Adrenal gland (tissue), 12 donors: ENCODE data around the gene PRL. TPM values are rescaled to one million over a fixed set of nuclear protein-coding genes. Genes with fewer than 3 reads are reported as not detected.

Experiments
- DNase-seq, 7 donors: peaks; one replicate each; pipeline ENCODE4 v3.0.0-alpha.2; 2019 to 2020
- H3K27ac ChIP-seq, 5 donors: fragments of 200-600 bp; sonication (generic) in 4 of 5; 1 replicate in 3 of 5; 2 replicates in 2 of 5; pipeline versions ENCODE4 v1.5.1 to v1.8.0; 2016 to 2020; ENCODE audit warnings: mild to moderate bottlenecking in 1 of 5
- H3K27me3 ChIP-seq: fragments of 200-600 bp; 2 replicates; pipeline ENCODE4 v1.8.0; 2021
- H3K36me3 ChIP-seq, 2 donors: fragments of 200-600 bp; replicated peaks in 1 of 2; 1 replicate in 1 of 2; 2 replicates in 1 of 2; pipeline versions ENCODE4 v1.5.1 to v1.8.0; 2018 to 2022
- H3K4me1 ChIP-seq, 2 donors: fragments of 200-600 bp; replicated peaks in 1 of 2; 1 replicate in 1 of 2; 2 replicates in 1 of 2; pipeline versions ENCODE4 v1.5.1 to v1.8.0; 2018 to 2021
- H3K4me3 ChIP-seq, 4 donors: fragments of 200-600 bp; sonication (generic) in 3 of 4; one replicate each; pipeline ENCODE4 v1.5.1; 2016 to 2018
- H3K9me3 ChIP-seq, 3 donors: fragments of 200-600 bp; sonication (generic) in 1 of 3; replicated peaks in 1 of 3; 1 replicate in 2 of 3; 2 replicates in 1 of 3; pipeline versions ENCODE4 v1.5.1 to v1.8.0; 2016 to 2021
- CTCF ChIP-seq, 6 experiments: fragments of 450-650 bp in 4 of 6; fragments of 200-600 bp in 2 of 6; sonication (generic) in 1 of 6; IDR thresholded peaks; 1 replicate in 5 of 6; 2 replicates in 1 of 6; pipeline versions ENCODE4 v1.5.1 to v1.8.0; 2016 to 2021; ENCODE audit warnings: antibody characterized with exemption in 6 of 6, mild to moderate bottlenecking in 2 of 6, moderate library complexity in 1 of 6
- POLR2A ChIP-seq, 2 donors: fragments of 450-650 bp; IDR thresholded peaks; one replicate each; pipeline ENCODE4 v1.6.1; 2017; ENCODE audit warnings: antibody characterized with exemption in 2 of 2, mild to moderate bottlenecking in 2 of 2, moderate library complexity in 1 of 2
- WGBS, 4 donors: extraction: QIAGEN DNeasy Blood & Tissue Kit in 2 of 4; methylation state at CpG; one replicate each; pipeline versions ENCODE4 v1.1.5 to v1.1.7; 2013 to 2017; 5-methylcytosine and 5-hydroxymethylcytosine counted together
- intact Hi-C, 2 donors: fragments of 100-400 bp; cut with DNase I; formaldehyde crosslinking; loops; one replicate each; pipeline versions ENCODE4 v1.14.1 to v1.15.0; 2022 to 2023
- polyA plus RNA-seq, 3 donors: library from polyadenylated mRNA; stranded (reverse); fragments of 200-250 nt in 2 of 3; fragments of 350-450 nt in 1 of 3; fragmentation: Illumina TruSeq in 1 of 3; extraction: RNeasy Lipid Tissue Mini Kit (QIAGEN cat#74804) in 1 of 3; gene quantifications; one replicate each; pipeline ENCODE4 v1.2.3, GENCODE V29; 2013 to 2014
- total RNA-seq, 9 donors: library from RNA; depleted of rRNA in 4 of 9; stranded (reverse); fragments of >200 nt in 4 of 9; fragments of 120-200 nt in 1 of 9; fragmentation: NEBNext Ultra II Directional in 1 of 9; extraction: Animal tissue kit (Norgen Biotek cat#: 25700) in 1 of 9; gene quantifications; one replicate each; pipeline versions ENCODE4 v1.1.0 to v1.2.4, GENCODE V29; 2013 to 2023
- donor health status: healthy with polysubstance abuse.
- donor health status: Bipolar disorder and iron deficiency.
- donor health status: DM: yes; HTN: yes; CAD: no.
- donor health status: DM: no; HTN: no; CAD: no.
- donor health status: DM: no; HTN: no; CAD: no.
- donor health status: DM: yes; HTN: yes; CAD: no.

Gene PRL
- total and polyA plus RNA-seq, 12 donors: 0.06 TPM; not detected in 11

GRCh38 chr6:22308939-22309338 lies 12.1 kb upstream of the PRL start:
- intact Hi-C loops: no loop called here
- no peak for DNase-seq
- Histone ChIP-seq H3K9me3 (peaks cover 0 to 2% (median 0%) of the 10 kb centered on the region in 3 donors), H3K27ac (no peak overlapping the region), H3K4me3 (no peak overlapping the region), H3K27me3 (no peaks in the 10 kb centered on the region), H3K4me1 (no peaks in the 10 kb centered on the region), H3K36me3 (no peaks in the 10 kb centered on the region)
- 83 to 92% (median 86%) methylated on average over 2 of the region's 2 CpGs for WGBS, 4 donors
- TF ChIP-seq POLR2A (IDR thresholded peaks at IDR 0.05) (no peak), CTCF (IDR thresholded peaks at IDR 0.05) (no peak)

GRCh38 chr6:22306741-22307466 lies 10.1 kb upstream of the PRL start:
- H3K4me3 ChIP-seq: no peak overlapping the region
- no peaks in the 10 kb centered on the region for H3K27me3 ChIP-seq
- H3K4me1 ChIP-seq: no peaks in the 10 kb centered on the region
- H3K27ac ChIP-seq: no peak overlapping the region
- no peaks in the 10 kb centered on the region for H3K9me3 ChIP-seq
- intact Hi-C loops: no loop called here
- no peak for DNase-seq
- no peaks in the 10 kb centered on the region for H3K36me3 ChIP-seq
- 75 to 86% (median 81%) methylated on average over 3 of the region's 3 CpGs for WGBS, 4 donors
- TF ChIP-seq POLR2A (IDR thresholded peaks at IDR 0.05) (no peak), CTCF (IDR thresholded peaks at IDR 0.05) (no peak)

- TF ChIP-seq CTCF (IDR thresholded peaks at IDR 0.05) (no peak), POLR2A (IDR thresholded peaks at IDR 0.05) (no peak)
- intact Hi-C loops: no loop called here
- Histone ChIP-seq H3K27me3 (no peaks in the 10 kb centered on the region), H3K27ac (no peak overlapping the region), H3K36me3 (no peaks in the 10 kb centered on the region), H3K4me3 (no peak overlapping the region), H3K9me3 (no peaks in the 10 kb centered on the region), H3K4me1 (no peaks in the 10 kb centered on the region)
- DNase-seq: no peak
- WGBS, 4 donors: 20 to 31% (median 26%) methylated on average over 1 of the region's 1 CpG
Measured at GRCh38 chr6:22302838-22303237, 6.0 kb upstream of the PRL start.

- Histone ChIP-seq H3K27ac (no peak overlapping the region), H3K4me1 (no peaks in the 10 kb centered on the region), H3K36me3 (no peaks in the 10 kb centered on the region), H3K27me3 (no peaks in the 10 kb centered on the region), H3K4me3 (no peak overlapping the region), H3K9me3 (no peaks in the 10 kb centered on the region)
- intact Hi-C loops: no loop called here
- DNase-seq: no peak
- WGBS, 4 donors: 64 to 78% (median 77%) methylated on average over 4 of the region's 4 CpGs
- TF ChIP-seq CTCF (IDR thresholded peaks at IDR 0.05) (no peak), POLR2A (IDR thresholded peaks at IDR 0.05) (no peak)
Measured at GRCh38 chr6:22300273-22300998, 3.6 kb upstream of the PRL start.
